Eye (tissue), 1 donor: ENCODE data around the gene GGACT.
"Not testable (repeated sequence)": the region's sequence is repeated elsewhere in the genome, so short reads cannot be mapped to it uniquely, and the experiment has no call there.

Experiments
- DNase-seq: peaks from one replicate; pipeline ENCODE4 v3.0.0-alpha.2; 2015

GGACT gene

DNA sequence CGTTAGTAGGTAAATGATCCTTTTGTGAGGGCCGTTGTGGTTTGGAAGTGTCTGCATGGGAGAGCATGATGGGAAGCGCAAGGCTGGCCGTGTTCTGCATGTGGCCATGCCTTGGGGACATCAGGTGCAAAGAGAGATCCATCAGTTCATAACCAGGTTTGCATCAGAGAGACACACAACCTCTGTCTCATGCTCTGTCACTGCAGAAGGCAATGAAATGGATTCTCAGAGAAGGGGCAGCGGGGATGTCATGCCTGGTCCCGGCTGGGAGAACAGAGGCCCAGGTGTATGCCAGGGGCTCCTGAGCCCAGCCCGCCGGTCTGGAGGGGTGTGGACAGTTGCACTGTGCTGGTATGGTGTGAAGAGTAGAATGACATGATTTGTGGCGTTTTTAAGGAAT is 60.2 kb downstream of the GGACT start:
- DNase-seq: no peak

- DNase-seq: no peak
Measured at GRCh38 chr13:100527644-100528043, 60.9 kb downstream of the GGACT start.

GRCh38 chr13:100526318-100527000 is 62.1 kb downstream of the GGACT start:
- no peak for DNase-seq

DNA sequence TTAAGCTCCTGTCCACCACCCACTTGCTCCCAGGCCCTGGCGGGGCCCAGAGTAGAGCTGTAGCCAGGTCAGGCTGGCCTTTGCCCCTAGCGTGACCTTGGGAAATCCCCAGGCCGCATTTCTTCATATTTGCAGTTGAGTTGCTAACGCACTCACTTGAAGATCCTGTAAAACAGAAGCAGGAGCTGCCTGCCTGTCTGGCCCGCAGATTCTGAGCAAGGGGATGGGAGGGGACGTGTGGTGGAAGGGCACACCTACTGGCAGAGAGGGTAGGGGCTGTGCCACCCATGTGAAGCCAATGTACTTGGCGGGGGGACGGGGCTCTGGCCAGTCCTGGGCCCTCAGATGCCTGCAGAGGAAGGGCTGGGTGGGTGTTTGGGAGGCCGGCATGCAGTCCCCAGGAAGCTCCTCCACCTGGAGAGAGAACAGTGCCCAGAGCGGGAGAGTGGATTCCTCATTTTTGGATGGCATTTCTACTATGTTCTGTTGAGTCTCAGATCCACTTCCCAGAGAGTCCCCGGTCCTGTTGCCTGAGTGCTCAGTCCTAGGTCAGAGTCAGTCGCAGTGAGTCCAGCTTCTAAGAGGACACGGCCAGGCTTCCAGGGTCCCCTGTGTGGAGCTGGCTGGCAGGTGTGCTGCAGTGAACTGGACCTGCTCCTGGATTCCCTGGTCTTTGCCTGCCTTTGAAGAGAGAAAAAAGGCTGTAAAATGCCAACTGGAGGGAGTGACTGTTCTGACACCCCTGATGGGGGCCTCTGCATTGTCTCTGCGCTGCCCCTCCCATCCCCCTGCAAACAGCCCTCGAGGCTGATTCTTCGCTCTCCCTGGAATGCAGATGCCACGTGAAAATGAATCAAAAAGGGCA is 62.9 kb downstream of the GGACT start:
- no peak for DNase-seq

GRCh38 chr13:100524688-100525087 is 63.9 kb downstream of the GGACT start:
- DNase-seq: not testable (repeated sequence)

- DNase-seq: no peak
Measured at GRCh38 chr13:100523981-100524386, 64.6 kb downstream of the GGACT start.

GRCh38 chr13:100523411-100523810 is 65.2 kb downstream of the GGACT start:
- peak; percentile 93 for DNase-seq

DNA sequence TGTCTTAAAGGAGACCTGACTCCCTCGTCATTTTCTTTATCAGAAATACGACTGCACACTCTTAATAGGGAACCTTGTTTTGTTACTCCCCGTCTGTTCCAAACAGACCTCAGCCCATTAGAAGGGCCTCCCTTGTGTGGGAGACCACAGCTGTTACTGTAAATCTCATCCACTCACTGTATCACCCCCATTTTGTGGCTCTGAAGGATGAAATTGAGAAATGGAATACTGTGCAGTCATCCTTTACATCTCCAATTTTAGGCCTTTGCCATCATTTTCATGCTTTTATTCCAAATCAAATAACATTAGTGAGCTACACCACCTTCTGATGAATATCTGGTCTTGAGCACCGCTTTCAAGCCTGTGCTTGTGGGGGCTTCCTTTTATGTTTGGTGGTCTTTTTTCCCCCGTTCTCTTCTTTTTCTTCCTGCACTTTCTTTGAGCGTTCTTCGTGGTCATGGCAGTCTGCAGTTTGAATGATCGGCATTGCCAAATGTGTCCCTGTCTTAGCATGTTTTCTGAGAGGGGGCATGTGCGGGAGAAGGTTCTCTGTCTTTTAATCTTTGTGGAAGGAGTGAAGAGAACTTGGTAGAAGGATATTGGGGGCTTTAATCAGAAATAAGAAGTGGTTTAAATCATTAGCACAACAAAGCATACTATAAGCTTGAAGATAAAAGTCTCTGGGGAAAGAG is 65.8 kb downstream of the GGACT start:
- peak; percentile 66 for DNase-seq

- DNase-seq: peak; percentile 74
Measured at GRCh38 chr13:100521851-100522617, 66.6 kb downstream of the GGACT start.

DNA sequence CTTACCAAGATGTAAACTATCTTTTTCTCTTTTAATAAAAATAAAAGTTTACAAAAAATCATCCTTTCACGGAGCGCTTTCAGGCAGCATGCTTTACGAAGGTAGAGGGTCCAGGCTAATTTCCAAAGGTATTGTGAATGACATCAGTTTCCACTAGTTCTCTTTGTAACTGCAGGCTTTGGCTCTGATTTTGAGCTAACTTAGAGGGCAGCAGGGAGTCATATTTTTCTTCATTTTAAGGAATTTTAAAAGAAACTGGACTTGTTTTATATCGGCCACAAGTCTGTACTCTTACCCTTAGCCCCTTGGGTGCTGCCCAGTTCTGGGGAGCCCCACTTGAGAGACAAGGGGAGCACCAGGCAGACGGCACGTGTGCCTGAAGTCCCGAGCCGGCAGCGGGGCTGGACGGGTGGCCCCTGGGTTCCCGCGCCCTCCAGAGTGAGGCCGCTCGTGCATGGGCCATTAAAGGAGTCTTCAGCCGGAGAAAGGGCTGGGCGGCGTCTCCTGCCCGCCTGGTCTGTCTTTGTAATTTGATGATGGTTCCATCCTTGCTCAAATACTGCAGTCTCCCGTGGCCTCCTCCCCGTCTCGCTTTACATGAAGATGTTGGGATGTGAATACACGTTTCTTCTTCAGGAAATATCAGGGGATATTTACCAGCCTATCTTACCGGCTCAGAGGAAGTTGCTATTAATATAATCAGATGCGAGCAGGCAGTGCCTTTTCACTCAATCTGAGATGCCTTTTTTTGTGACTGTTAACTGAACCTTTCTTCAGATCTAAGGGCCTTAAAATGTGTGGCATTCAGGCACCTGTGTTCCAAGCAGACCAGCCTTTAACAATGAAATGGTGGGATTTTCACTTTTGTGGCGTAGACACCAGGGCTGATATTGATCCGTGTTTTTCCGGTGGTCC is 67.4 kb downstream of the GGACT start:
- DNase-seq: peak; percentile 76

DNA sequence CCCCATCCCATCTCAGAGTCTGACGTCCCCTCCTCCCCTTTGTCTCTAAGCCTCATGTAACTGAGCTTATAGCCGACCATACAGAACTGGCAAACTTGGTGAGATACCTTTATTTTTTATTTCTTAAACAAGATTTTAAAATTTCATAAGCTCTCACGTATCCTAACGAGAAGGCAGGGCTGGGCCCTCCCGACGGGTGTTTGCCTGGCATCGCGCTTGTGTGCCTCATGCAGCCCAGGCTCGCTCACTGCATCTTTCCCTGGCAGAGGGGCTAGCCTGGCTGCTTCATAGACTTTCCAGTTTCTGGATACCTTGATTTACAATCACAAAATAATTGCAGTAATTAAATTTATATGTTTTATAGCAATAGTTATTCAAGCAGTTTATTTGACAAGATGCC is 69.0 kb downstream of the GGACT start:
- DNase-seq: no peak

GRCh38 chr13:100518394-100519062 is 70.1 kb downstream of the GGACT start:
- DNase-seq: no peak

DNA sequence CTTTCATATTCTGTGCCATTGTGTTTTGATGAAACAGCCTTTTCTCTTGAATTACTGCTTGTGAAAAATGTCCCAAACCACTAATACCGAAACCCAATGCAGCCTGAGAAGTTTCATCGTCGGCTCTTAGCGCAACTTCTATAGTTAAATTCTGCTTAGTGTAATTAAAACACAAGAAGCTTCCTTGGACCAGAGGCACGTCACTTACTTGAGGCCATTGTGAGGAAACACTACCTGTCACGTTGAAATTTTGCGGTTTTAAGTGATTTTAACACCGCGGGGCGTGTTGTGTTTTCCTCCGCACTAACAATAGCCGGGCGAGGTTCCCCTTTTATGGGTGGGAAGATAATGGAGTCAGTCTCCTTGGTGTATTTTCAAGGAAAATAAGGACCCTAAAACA is 70.9 kb downstream of the GGACT start:
- DNase-seq: no peak

- no peak for DNase-seq
Measured at GRCh38 chr13:100517135-100517534, 71.5 kb downstream of the GGACT start.

- DNase-seq: no peak
Measured at GRCh38 chr13:100515410-100515800, 73.2 kb downstream of the GGACT start.

GRCh38 chr13:100514788-100515409 is 73.7 kb downstream of the GGACT start:
- peak; percentile 96 for DNase-seq

- peak; percentile 37 for DNase-seq
Measured at GRCh38 chr13:100513987-100514670, 74.5 kb downstream of the GGACT start.

DNA sequence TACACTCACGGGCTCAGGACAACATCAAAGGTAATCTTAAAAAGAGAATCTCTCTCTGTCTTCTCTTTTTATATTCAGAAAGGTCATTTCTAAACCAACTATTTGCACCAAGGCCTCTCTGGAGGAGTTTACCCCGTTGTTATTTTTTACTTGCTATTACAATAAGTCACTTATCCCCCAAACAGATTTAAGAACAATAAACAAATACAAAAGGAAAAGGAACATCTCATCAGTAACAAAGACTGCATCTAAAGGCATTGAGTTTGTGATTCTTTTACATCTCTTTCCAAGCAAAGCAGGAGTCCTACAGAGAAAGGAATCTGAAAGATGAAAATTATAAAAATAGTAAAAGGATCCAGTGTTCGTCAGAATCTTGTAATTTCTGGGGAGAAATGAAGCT is 75.4 kb downstream of the GGACT start:
- no peak for DNase-seq

- no peak for DNase-seq
Measured at GRCh38 chr13:100512422-100512821, 76.2 kb downstream of the GGACT start.

- peak; percentile 42 for DNase-seq
Measured at GRCh38 chr13:100511466-100511865, 77.1 kb downstream of the GGACT start.
